GM12892 (cell line): Measurements from ENCODE around the gene PIK3R5.

Source experiments
- POLR2A ChIP-seq: IDR thresholded peaks from 2 replicates; pipeline ENCODE4 v1.6.1; 2011; ENCODE audit warnings: low read depth, low read length, control low read depth
- POLR2AphosphoS5 ChIP-seq: IDR thresholded peaks from 2 replicates; pipeline ENCODE4 v1.6.1; 2011; ENCODE audit warnings: low read depth, low read length, control low read depth
- TAF1 ChIP-seq: IDR thresholded peaks from 2 replicates; pipeline ENCODE4 v1.6.1; 2011; ENCODE audit warnings: low read depth, mild to moderate bottlenecking, control low read depth, low read length, borderline replicate concordance

GRCh38 chr17:8922928-8923327 is 42.6 kb downstream of the PIK3R5 start:
- no peak for TF ChIP-seq TAF1
- TF ChIP-seq POLR2A = no peak
- TF ChIP-seq POLR2AphosphoS5 = no peak
